Smooth muscle cell (in vitro differentiated cells): Measurements from ENCODE around the gene STK39. TPM values are rescaled to one million over a fixed set of nuclear protein-coding genes. Genes with fewer than 3 reads are reported as not detected.

Experiments used
- DNase-seq: peaks from one replicate; lab custom pipeline; 2025; ENCODE audit not compliant: unreplicated experiment; lab: John Stamatoyannopoulos, UW
- H2AFZ ChIP-seq: fragments of 200-600 bp; sonication (generic); 2 replicates; pipeline ENCODE4 v1.6.0; 2016; ENCODE audit warnings: antibody characterized with exemption, low read depth, mild to moderate bottlenecking
- H3F3A ChIP-seq: fragments of 200-600 bp; sonication (generic); 2 replicates; pipeline ENCODE4 v1.6.0; 2017; ENCODE audit warnings: antibody characterized with exemption, low read depth
- H3K27ac ChIP-seq: fragments of 200-600 bp; sonication (generic); 2 replicates; pipeline ENCODE4 v1.5.1; 2016; ENCODE audit warnings: low read depth, mild to moderate bottlenecking
- H3K27me3 ChIP-seq: fragments of 200-600 bp; sonication (generic); 2 replicates; pipeline ENCODE4 v1.6.1; 2016; ENCODE audit warnings: low read depth, mild to moderate bottlenecking
- H3K36me3 ChIP-seq: fragments of 200-600 bp; sonication (generic); 2 replicates; pipeline ENCODE4 v1.5.1; 2016; ENCODE audit warnings: low read depth
- H3K4me1 ChIP-seq: fragments of 200-600 bp; sonication (generic); 2 replicates; pipeline ENCODE4 v1.5.1; 2016; ENCODE audit warnings: low read depth
- H3K4me2 ChIP-seq: fragments of 200-600 bp; sonication (generic); 2 replicates; pipeline ENCODE4 v1.6.0; 2016; ENCODE audit warnings: mild to moderate bottlenecking
- H3K4me3 ChIP-seq: fragments of 200-600 bp; sonication (generic); 2 replicates; pipeline ENCODE4 v1.5.1; 2016; ENCODE audit warnings: mild to moderate bottlenecking
- H3K79me2 ChIP-seq: fragments of 200-600 bp; sonication (generic); 2 replicates; pipeline ENCODE4 v1.6.0; 2016; ENCODE audit warnings: low read depth, mild to moderate bottlenecking
- H3K9ac ChIP-seq: fragments of 200-600 bp; sonication (generic); 2 replicates; pipeline ENCODE4 v1.6.0; 2016; ENCODE audit warnings: low read depth
- H3K9me3 ChIP-seq: fragments of 200-600 bp; sonication (generic); replicated peaks from 2 replicates; pipeline ENCODE4 v1.5.1; 2016; ENCODE audit warnings: low read depth
- H4K20me1 ChIP-seq: fragments of 200-600 bp; sonication (generic); 2 replicates; pipeline ENCODE4 v1.6.0; 2016; ENCODE audit warnings: low read depth
- WGBS: methylation state at CpG from one replicate; pipeline ENCODE4 v1.1.7; 2016; ENCODE audit warnings: low lambda C conversion rate; 5-methylcytosine and 5-hydroxymethylcytosine counted together
- polyA plus RNA-seq: library from polyadenylated mRNA; unstranded; fragments of >200 nt; fragmentation: Nextera tagmentation; extraction: Ambion mirVana; gene quantifications from 2 replicates; pipeline ENCODE4 v1.2.1, GENCODE V29; 2016
- total RNA-seq: library from RNA; depleted of rRNA; stranded (reverse); fragments of >200 nt; gene quantifications from 2 replicates; pipeline ENCODE4 v1.2.3, GENCODE V29; 2014
- TF ChIP-seq, protein P1 (sequence below): fragments of 200-600 bp; sonication (generic); IDR thresholded peaks from 2 replicates; pipeline ENCODE4 v1.5.1; 2017; ENCODE audit warnings: borderline replicate concordance, mild to moderate bottlenecking, antibody characterized with exemption; ENCODE audit not compliant: insufficient read depth, poor library complexity, severe bottlenecking

The STK39 gene
- total and polyA plus RNA-seq, 2 experiments from 2014 or later: 21.1 to 37.8 TPM

DNA sequence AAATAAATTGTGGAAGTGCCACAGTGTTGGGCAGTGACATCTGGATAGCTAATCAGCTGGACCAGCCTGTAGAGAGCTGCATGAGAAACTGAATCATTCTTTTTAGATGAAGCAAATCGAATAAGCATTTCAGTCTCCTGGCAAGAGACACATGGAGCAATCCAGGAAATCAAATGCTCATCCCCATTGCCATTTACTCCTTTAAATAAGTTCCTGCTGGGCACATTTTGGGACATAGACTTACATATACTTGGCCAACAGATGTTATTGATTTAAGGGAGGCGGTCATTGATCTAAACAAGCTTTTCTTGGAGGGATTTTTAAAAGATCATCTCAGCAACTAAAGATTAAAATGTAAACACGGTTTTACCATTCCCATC lies 307.1 kb downstream of the STK39 start:
- H3K27me3 ChIP-seq: no peaks in the 10 kb centered on the region
- no peaks in the 10 kb centered on the region for H3K79me2 ChIP-seq
- no peak overlapping the region for H2AFZ ChIP-seq
- H3K9ac ChIP-seq: no peak overlapping the region
- TF ChIP-seq, protein P1, sequence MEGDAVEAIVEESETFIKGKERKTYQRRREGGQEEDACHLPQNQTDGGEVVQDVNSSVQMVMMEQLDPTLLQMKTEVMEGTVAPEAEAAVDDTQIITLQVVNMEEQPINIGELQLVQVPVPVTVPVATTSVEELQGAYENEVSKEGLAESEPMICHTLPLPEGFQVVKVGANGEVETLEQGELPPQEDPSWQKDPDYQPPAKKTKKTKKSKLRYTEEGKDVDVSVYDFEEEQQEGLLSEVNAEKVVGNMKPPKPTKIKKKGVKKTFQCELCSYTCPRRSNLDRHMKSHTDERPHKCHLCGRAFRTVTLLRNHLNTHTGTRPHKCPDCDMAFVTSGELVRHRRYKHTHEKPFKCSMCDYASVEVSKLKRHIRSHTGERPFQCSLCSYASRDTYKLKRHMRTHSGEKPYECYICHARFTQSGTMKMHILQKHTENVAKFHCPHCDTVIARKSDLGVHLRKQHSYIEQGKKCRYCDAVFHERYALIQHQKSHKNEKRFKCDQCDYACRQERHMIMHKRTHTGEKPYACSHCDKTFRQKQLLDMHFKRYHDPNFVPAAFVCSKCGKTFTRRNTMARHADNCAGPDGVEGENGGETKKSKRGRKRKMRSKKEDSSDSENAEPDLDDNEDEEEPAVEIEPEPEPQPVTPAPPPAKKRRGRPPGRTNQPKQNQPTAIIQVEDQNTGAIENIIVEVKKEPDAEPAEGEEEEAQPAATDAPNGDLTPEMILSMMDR: no peak
- peaks cover 18% of the 10 kb centered on the region for H3K4me1 ChIP-seq
- DNase-seq: no peak
- 88% methylated on average over 3 of the region's 3 CpGs for WGBS
- H3K9me3 ChIP-seq: no peaks in the 10 kb centered on the region
- H3K27ac ChIP-seq: no peak overlapping the region
- no peak overlapping the region for H3K4me3 ChIP-seq
- no peaks in the 10 kb centered on the region for H3K36me3 ChIP-seq
- H4K20me1 ChIP-seq: no peaks in the 10 kb centered on the region
- H3F3A ChIP-seq: no peaks in the 10 kb centered on the region
- no peak overlapping the region for H3K4me2 ChIP-seq

DNA sequence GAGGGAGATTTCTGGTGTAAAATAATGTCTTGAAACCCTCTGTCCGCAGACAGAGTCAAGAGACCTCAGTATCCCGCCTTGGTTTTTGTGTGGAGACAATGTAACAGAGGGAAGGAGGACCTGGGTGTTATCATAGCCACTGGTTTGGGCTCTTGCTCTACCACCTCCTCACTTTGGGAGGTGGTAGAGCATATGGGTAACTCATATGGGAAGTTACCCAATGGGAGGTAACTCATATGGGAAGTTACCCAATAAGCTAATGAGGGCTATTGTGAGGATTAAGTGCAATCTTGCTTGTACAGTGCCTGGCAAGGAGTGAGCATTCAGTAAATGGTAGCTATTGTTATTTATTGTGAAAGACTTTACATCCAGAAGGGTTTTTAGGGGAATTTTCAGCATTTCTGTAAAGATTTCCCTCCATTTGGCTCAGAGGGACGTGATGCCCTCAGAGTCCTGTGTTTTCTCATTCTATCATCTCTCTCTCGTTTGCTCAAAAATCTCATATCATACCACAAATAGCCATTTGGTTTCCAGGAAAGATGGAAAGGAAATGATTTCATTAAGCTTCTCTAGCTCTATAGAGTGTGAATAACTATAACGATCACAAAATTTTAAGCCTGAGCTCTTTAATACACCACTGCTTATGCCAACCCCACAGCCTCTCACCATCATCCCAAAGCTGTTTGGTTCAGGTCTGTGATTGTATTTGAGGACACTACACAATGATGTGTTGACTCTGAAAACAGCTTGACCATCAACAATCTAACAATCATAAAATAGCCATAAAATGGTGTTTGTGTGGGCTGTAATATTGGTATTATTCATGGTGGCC lies 307.7 kb downstream of the STK39 start:
- H3K79me2 ChIP-seq: no peaks in the 10 kb centered on the region
- no peak overlapping the region for H3K4me2 ChIP-seq
- no peaks in the 10 kb centered on the region for H3K36me3 ChIP-seq
- H3K27ac ChIP-seq: no peak overlapping the region
- no peaks in the 10 kb centered on the region for H3F3A ChIP-seq
- no peak overlapping the region for H2AFZ ChIP-seq
- no peaks in the 10 kb centered on the region for H3K27me3 ChIP-seq
- H3K9ac ChIP-seq: no peak overlapping the region
- no peaks in the 10 kb centered on the region for H4K20me1 ChIP-seq
- DNase-seq: no peak
- TF ChIP-seq, protein P1: no peak
- no peak overlapping the region for H3K4me3 ChIP-seq
- no peaks in the 10 kb centered on the region for H3K9me3 ChIP-seq
- WGBS: 81% methylated on average over 5 of the region's 5 CpGs
- H3K4me1 ChIP-seq: peaks cover 11% of the 10 kb centered on the region

DNA sequence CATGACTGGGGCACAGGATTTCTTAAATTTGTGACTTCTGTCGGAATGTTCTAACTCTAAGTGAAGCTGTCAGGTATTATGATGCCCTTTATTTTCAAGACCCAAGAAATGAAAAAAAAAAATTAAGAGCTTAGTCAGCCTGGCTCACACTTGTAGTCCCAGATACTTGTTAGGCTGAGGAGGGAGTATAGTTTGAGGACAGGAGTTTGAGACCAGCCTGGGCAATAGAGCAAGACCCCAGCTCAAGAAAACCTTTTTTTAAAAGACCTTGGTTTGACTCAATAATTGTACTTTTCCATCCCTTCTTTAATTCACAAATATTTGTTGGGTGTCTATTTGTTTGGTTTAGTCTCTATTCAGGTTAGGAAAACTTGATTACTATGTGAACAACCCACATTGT lies 310.0 kb downstream of the STK39 start:
- peaks cover 11% of the 10 kb centered on the region for H3K4me1 ChIP-seq
- H3K27me3 ChIP-seq: no peaks in the 10 kb centered on the region
- no peaks in the 10 kb centered on the region for H3F3A ChIP-seq
- H3K9me3 ChIP-seq: no peaks in the 10 kb centered on the region
- H4K20me1 ChIP-seq: no peaks in the 10 kb centered on the region
- no peak overlapping the region for H2AFZ ChIP-seq
- WGBS: 96% methylated on average over 1 of the region's 1 CpG
- no peak overlapping the region for H3K9ac ChIP-seq
- DNase-seq: no peak
- H3K27ac ChIP-seq: no peak overlapping the region
- H3K36me3 ChIP-seq: no peaks in the 10 kb centered on the region
- TF ChIP-seq, protein P1: no peak
- no peak overlapping the region for H3K4me2 ChIP-seq
- no peak overlapping the region for H3K4me3 ChIP-seq
- no peaks in the 10 kb centered on the region for H3K79me2 ChIP-seq

DNA sequence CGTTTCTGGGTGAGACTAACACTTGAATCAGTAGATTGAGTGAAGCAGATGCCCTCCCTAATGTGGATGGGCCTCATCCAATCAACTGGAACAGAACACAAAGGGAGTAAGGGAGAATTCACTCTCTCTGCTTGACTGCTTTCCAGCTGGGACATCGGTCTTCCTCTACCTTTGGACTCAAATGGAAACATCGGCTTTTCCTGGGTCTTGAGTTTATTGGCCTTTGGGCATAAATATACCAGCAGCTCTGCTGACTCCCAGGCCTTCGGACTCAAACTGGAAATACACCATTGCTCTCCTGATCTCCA lies 311.6 kb downstream of the STK39 start:
- H3K9me3 ChIP-seq: no peaks in the 10 kb centered on the region
- no peak overlapping the region for H3K4me2 ChIP-seq
- no peak overlapping the region for H3K9ac ChIP-seq
- no peak overlapping the region for H2AFZ ChIP-seq
- H3K79me2 ChIP-seq: no peaks in the 10 kb centered on the region
- WGBS: 92% methylated on average over 4 of the region's 4 CpGs
- no peaks in the 10 kb centered on the region for H3F3A ChIP-seq
- peaks cover 11% of the 10 kb centered on the region for H3K4me1 ChIP-seq
- H3K36me3 ChIP-seq: no peaks in the 10 kb centered on the region
- no peak overlapping the region for H3K27ac ChIP-seq
- TF ChIP-seq, protein P1: no peak
- no peak for DNase-seq
- no peaks in the 10 kb centered on the region for H3K27me3 ChIP-seq
- H4K20me1 ChIP-seq: no peaks in the 10 kb centered on the region
- H3K4me3 ChIP-seq: no peak overlapping the region
